ENCODE measurements around the gene SPACA4. TPM values are rescaled to one million over a fixed set of nuclear protein-coding genes. Genes with fewer than 3 reads are reported as not detected.

Gene SPACA4
- polyA plus RNA-seq, 1 donor (not counting 4 experiments of a cell fraction or from before 2014, with no cell fraction given), result 0.08 TPM

- dilution Hi-C loops (cut with MboI; ENCODE audit: extremely low pct_ligation_motif_present, low sequenced_read_pairs), result no loop called here
- no peak for FAIRE-seq
- peaks cover 5% of the 10 kb centered on the region for H3K9me1 ChIP-seq (ENCODE audit: control insufficient read depth, extremely low read depth, insufficient read depth, low read length)
- H3K4me2 ChIP-seq (ENCODE audit: control insufficient read depth, extremely low read depth, insufficient read depth, low read depth, low read length), result peak overlapping the region; percentile 85
- H2AFZ ChIP-seq (ENCODE audit: control insufficient read depth, low read length), result peak overlapping the region; percentile 82
- H3K9me3 ChIP-seq (ENCODE audit: control insufficient read depth, low read depth, low read length), result no peaks in the 10 kb centered on the region
- peak overlapping the region; percentile 83 to 91 (median 87) for H3K4me3 ChIP-seq (ENCODE audit: control insufficient read depth in 2 of 3, extremely low read depth in 1 of 3, insufficient read depth in 2 of 3, low read depth in 1 of 3, low read length in 3 of 3)
- peaks cover 46% of the 10 kb centered on the region for H3K4me1 ChIP-seq (ENCODE audit: control insufficient read depth, extremely low read depth, insufficient read depth, low read length)
- no peak for DNase-seq (ENCODE audit: low read depth, low spot score)
- H3K27ac ChIP-seq (ENCODE audit: control insufficient read depth, insufficient read depth, low read length), result peak overlapping the region; percentile 88
- H3K36me3 ChIP-seq (ENCODE audit: control insufficient read depth in 2 of 2, extremely low read depth in 1 of 2, insufficient read depth in 2 of 2, low read length in 2 of 2), result peaks cover 20 to 38% of the 10 kb centered on the region in 2 experiments
- peak overlapping the region; percentile 98 for H3K9ac ChIP-seq (ENCODE audit: control insufficient read depth, extremely low read depth, insufficient read depth, low read length)
- peaks cover 32% of the 10 kb centered on the region for H4K20me1 ChIP-seq (ENCODE audit: control insufficient read depth, extremely low read depth, insufficient read depth, low read length)
- H3K79me2 ChIP-seq (ENCODE audit: control insufficient read depth, insufficient read depth, low read length), result peaks cover 39% of the 10 kb centered on the region
- H3K27me3 ChIP-seq (ENCODE audit: control insufficient read depth, extremely low read depth, insufficient read depth, low read length), result no peaks in the 10 kb centered on the region
- TF ChIP-seq EZH2 (IDR thresholded peaks at IDR 0.05; ENCODE audit: low read length) (no peak), CTCF (optimal IDR thresholded peaks at IDR 0.05 in 1 of 3, IDR thresholded peaks at IDR 0.05 in 1 of 3, conservative IDR thresholded peaks at IDR 0.05 in 1 of 3; ENCODE audit: extremely low read depth in 1 of 3, insufficient read depth in 2 of 3, low read length in 3 of 3) (peak in 1 of 3 experiments; percentile 3)
These were observed 13.4 kb downstream of the SPACA4 start for GRCh38 chr19:48619692-48620585.

- peak overlapping the region; percentile 78 for H3K27ac ChIP-seq (ENCODE audit: control insufficient read depth, insufficient read depth, low read length)
- no peaks in the 10 kb centered on the region for H3K9me1 ChIP-seq (ENCODE audit: control insufficient read depth, extremely low read depth, insufficient read depth, low read length)
- DNase-seq (ENCODE audit: low read depth, low spot score), result no peak
- H3K36me3 ChIP-seq (ENCODE audit: control insufficient read depth in 2 of 2, extremely low read depth in 1 of 2, insufficient read depth in 2 of 2, low read length in 2 of 2), result peaks cover 1 to 4% of the 10 kb centered on the region in 2 experiments
- peak; percentile 17 for FAIRE-seq
- H3K9me3 ChIP-seq (ENCODE audit: control insufficient read depth, low read depth, low read length), result no peaks in the 10 kb centered on the region
- dilution Hi-C loops (cut with MboI; ENCODE audit: extremely low pct_ligation_motif_present, low sequenced_read_pairs), result no loop called here
- peak overlapping the region; percentile 93 for H2AFZ ChIP-seq (ENCODE audit: control insufficient read depth, low read length)
- no peaks in the 10 kb centered on the region for H3K27me3 ChIP-seq (ENCODE audit: control insufficient read depth, extremely low read depth, insufficient read depth, low read length)
- peak overlapping the region; percentile 98 for H3K4me2 ChIP-seq (ENCODE audit: control insufficient read depth, extremely low read depth, insufficient read depth, low read depth, low read length)
- H3K9ac ChIP-seq (ENCODE audit: control insufficient read depth, extremely low read depth, insufficient read depth, low read length), result peak overlapping the region; percentile 78
- peak overlapping the region; percentile 7 to 73 (median 66) for H3K4me3 ChIP-seq (ENCODE audit: control insufficient read depth in 2 of 3, extremely low read depth in 1 of 3, insufficient read depth in 2 of 3, low read depth in 1 of 3, low read length in 3 of 3)
- H3K4me1 ChIP-seq (ENCODE audit: control insufficient read depth, extremely low read depth, insufficient read depth, low read length), result peaks cover 23% of the 10 kb centered on the region
- peaks cover 6% of the 10 kb centered on the region for H3K79me2 ChIP-seq (ENCODE audit: control insufficient read depth, insufficient read depth, low read length)
- TF ChIP-seq CTCF (optimal IDR thresholded peaks at IDR 0.05 in 1 of 3, IDR thresholded peaks at IDR 0.05 in 1 of 3, conservative IDR thresholded peaks at IDR 0.05 in 1 of 3; ENCODE audit: extremely low read depth in 1 of 3, insufficient read depth in 2 of 3, low read length in 3 of 3), result no peak
- no peak for TF ChIP-seq EZH2 (IDR thresholded peaks at IDR 0.05; ENCODE audit: low read length)
- H4K20me1 ChIP-seq (ENCODE audit: control insufficient read depth, extremely low read depth, insufficient read depth, low read length), result no peaks in the 10 kb centered on the region
These were observed 17.1 kb downstream of the SPACA4 start for GRCh38 chr19:48623556-48624066.
